H1 (cell line): ENCODE measurements around the gene LRRC72. TPM values are rescaled to one million over a fixed set of nuclear protein-coding genes. Genes with fewer than 3 reads are reported as not detected.
"Not testable (repeated sequence)": the region's sequence is repeated elsewhere in the genome, so short reads cannot be mapped to it uniquely, and the experiment has no call there.

Source experiments
- CTCF ChIA-PET: fragments of 300-600 bp; sonication (Branson Sonifier 250); formaldehyde crosslinking; loops from one replicate; lab custom pipeline; 2021; ENCODE audit not compliant: partially characterized antibody; lab: Charles Lee
- POLR2A ChIA-PET: fragments of 300-600 bp; sonication (Branson Sonifier 250); formaldehyde crosslinking; loops from one replicate; lab custom pipeline; 2021; ENCODE audit warnings: inconsistent platforms; ENCODE audit not compliant: partially characterized antibody; lab: Charles Lee
- DNase-seq, 2 experiments: peaks; one replicate each; pipeline versions ENCODE4 v3.0.0 to v3.0.0-alpha.2; 2010 to 2022; ENCODE audit warnings: low spot score in 2 of 2, low read depth in 1 of 2, mixed read lengths in 1 of 2
- FAIRE-seq: peaks from 2 replicates; lab custom pipeline; 2011; peaks lifted over from hg19 to GRCh38; lab: Jason Lieb, UNC
- H2AFZ ChIP-seq: 2 replicates; pipeline ENCODE4 v1.8.1; 2012; ENCODE audit warnings: low read length, inconsistent platforms
- H2AK5ac ChIP-seq: 2 replicates; pipeline ENCODE4 v1.6.1; 2013; ENCODE audit warnings: low read depth, low read length
- H2BK120ac ChIP-seq: replicated peaks from 2 replicates; pipeline ENCODE3; 2013; ENCODE audit warnings: low read depth, low read length, inconsistent platforms
- H2BK12ac ChIP-seq: 2 replicates; pipeline ENCODE4 v1.6.1; 2013; ENCODE audit warnings: low read depth, low read length
- H2BK15ac ChIP-seq: 2 replicates; pipeline ENCODE4 v1.6.1; 2013; ENCODE audit warnings: low read length
- H2BK20ac ChIP-seq: 2 replicates; pipeline ENCODE4 v1.6.1; 2013; ENCODE audit warnings: low read length
- H2BK5ac ChIP-seq: 2 replicates; pipeline ENCODE4 v1.6.1; 2013; ENCODE audit warnings: low read depth, low read length
- H3K14ac ChIP-seq: 2 replicates; pipeline ENCODE4 v1.6.1; 2013; ENCODE audit warnings: inconsistent platforms; ENCODE audit not compliant: insufficient read length
- H3K18ac ChIP-seq: 2 replicates; pipeline ENCODE4 v1.6.1; 2013; ENCODE audit warnings: low read length; ENCODE audit errors: extremely low read depth
- H3K23ac ChIP-seq: 2 replicates; pipeline ENCODE4 v1.6.1; 2013; ENCODE audit warnings: inconsistent platforms; ENCODE audit not compliant: insufficient read length
- H3K23me2 ChIP-seq: 2 replicates; pipeline ENCODE4 v1.6.1; 2013; ENCODE audit warnings: low read depth, low read length
- H3K27ac ChIP-seq: 2 replicates; pipeline ENCODE4 v1.6.1; 2011; ENCODE audit warnings: low read depth, low read length, inconsistent platforms
- H3K27me3 ChIP-seq, 4 experiments: replicated peaks in 1 of 4; 1 replicate in 1 of 4; 2 replicates in 3 of 4; pipeline versions ENCODE4 v1.6.1 to v1.8.1; 2011 to 2013; ENCODE audit warnings: low read length in 3 of 4, mild to moderate bottlenecking in 3 of 4, inconsistent platforms in 2 of 4, mixed read lengths in 2 of 4, moderate library complexity in 1 of 4; ENCODE audit not compliant: control insufficient read depth in 3 of 4, insufficient read depth in 3 of 4; ENCODE audit errors: extremely low read depth in 1 of 4
- H3K36me3 ChIP-seq, 4 experiments: 2 replicates each; pipeline versions ENCODE4 v1.6.1 to v1.8.1; 2011 to 2013; ENCODE audit warnings: mild to moderate bottlenecking in 4 of 4, low read length in 3 of 4, moderate library complexity in 2 of 4, control low read depth in 1 of 4, inconsistent platforms in 1 of 4; ENCODE audit not compliant: insufficient read depth in 4 of 4, control insufficient read depth in 2 of 4
- H3K4ac ChIP-seq: replicated peaks from 2 replicates; pipeline ENCODE3; 2013; ENCODE audit warnings: low read length, low read depth, mixed read lengths, inconsistent platforms; ENCODE audit not compliant: insufficient read length
- H3K4me1 ChIP-seq, 4 experiments: replicated peaks in 1 of 4; 1 replicate in 1 of 4; 2 replicates in 3 of 4; pipeline versions ENCODE4 v1.6.1 to v1.8.1; 2011 to 2013; ENCODE audit warnings: low read length in 3 of 4, inconsistent platforms in 2 of 4, mixed read lengths in 1 of 4; ENCODE audit not compliant: insufficient read depth in 4 of 4, control insufficient read depth in 3 of 4
- H3K4me2 ChIP-seq, 2 experiments: 2 replicates each; pipeline versions ENCODE4 v1.6.1 to v1.8.1; 2011 to 2013; ENCODE audit warnings: low read depth in 2 of 2, low read length in 2 of 2, control low read depth in 1 of 2, inconsistent platforms in 1 of 2, mild to moderate bottlenecking in 1 of 2; ENCODE audit not compliant: insufficient read depth in 1 of 2
- H3K4me3 ChIP-seq, 4 experiments: fragments of 200-600, 300-600 bp in 1 of 4; sonication (generic), shearing (Covaris generic), sonication (Bioruptor Twin) in 1 of 4; 2 replicates each; pipeline versions ENCODE4 v1.5.1 to v1.8.1; 2011 to 2016; ENCODE audit warnings: low read length in 4 of 4, low read depth in 3 of 4, control low read depth in 2 of 4, inconsistent platforms in 2 of 4, mild to moderate bottlenecking in 2 of 4, mixed read lengths in 1 of 4, moderate library complexity in 1 of 4; ENCODE audit not compliant: insufficient read depth in 2 of 4; ENCODE audit errors: extremely low read depth in 1 of 4
- H3K56ac ChIP-seq: replicated peaks from 2 replicates; pipeline ENCODE3; 2013; ENCODE audit warnings: low read depth, mild to moderate bottlenecking, mixed read lengths, low read length, inconsistent platforms; ENCODE audit not compliant: insufficient read length
- H3K79me1 ChIP-seq: 2 replicates; pipeline ENCODE4 v1.6.1; 2013; ENCODE audit warnings: low read depth, low read length, control low read depth
- H3K79me2 ChIP-seq, 2 experiments: 2 replicates each; pipeline versions ENCODE4 v1.6.1 to v1.8.1; 2012 to 2013; ENCODE audit warnings: low read length in 2 of 2, mild to moderate bottlenecking in 2 of 2, inconsistent platforms in 1 of 2; ENCODE audit not compliant: insufficient read depth in 2 of 2, control insufficient read depth in 1 of 2
- H3K9ac ChIP-seq, 4 experiments: replicated peaks in 1 of 4; 1 replicate in 1 of 4; 2 replicates in 3 of 4; pipeline versions ENCODE4 v1.6.1 to v1.8.1; 2011 to 2013; ENCODE audit warnings: low read depth in 3 of 4, low read length in 3 of 4, control low read depth in 2 of 4, mild to moderate bottlenecking in 2 of 4, moderate library complexity in 2 of 4, inconsistent platforms in 1 of 4; ENCODE audit errors: extremely low read depth in 1 of 4
- H3K9me3 ChIP-seq, 2 experiments: 2 replicates each; pipeline versions ENCODE4 v1.6.1 to v1.8.1; 2012 to 2013; ENCODE audit warnings: mild to moderate bottlenecking in 2 of 2, moderate library complexity in 2 of 2, control low read depth in 1 of 2, inconsistent platforms in 1 of 2, low read depth in 1 of 2, low read length in 1 of 2, mixed read lengths in 1 of 2; ENCODE audit not compliant: insufficient read depth in 2 of 2
- H4K20me1 ChIP-seq, 2 experiments: replicated peaks in 1 of 2; 2 replicates each; pipeline versions ENCODE3 to v1.8.1; 2011 to 2013; ENCODE audit warnings: inconsistent platforms in 2 of 2, low read length in 2 of 2, mild to moderate bottlenecking in 1 of 2; ENCODE audit not compliant: insufficient read depth in 2 of 2, control insufficient read depth in 1 of 2
- H4K5ac ChIP-seq: 2 replicates; pipeline ENCODE4 v1.6.1; 2013; ENCODE audit warnings: low read length, low read depth, mixed read lengths, inconsistent platforms; ENCODE audit not compliant: insufficient read length
- H4K8ac ChIP-seq: 2 replicates; pipeline ENCODE4 v1.8.0; 2013; ENCODE audit warnings: mild to moderate bottlenecking, moderate library complexity, low read length, inconsistent platforms; ENCODE audit not compliant: insufficient read depth; ENCODE audit errors: extremely low read depth
- H4K91ac ChIP-seq: replicated peaks from 2 replicates; pipeline ENCODE3; 2013; ENCODE audit warnings: low read length, mixed read lengths, inconsistent platforms; ENCODE audit not compliant: insufficient read length
- GTF2F1 ChIP-seq: IDR thresholded peaks from 2 replicates; pipeline ENCODE4 v1.6.1; 2012; ENCODE audit warnings: low read depth, low read length, improper control_type of control experiment, borderline replicate concordance
- WGBS, 2 experiments: shearing (Covaris generic) in 1 of 2; methylation state at CpG; one replicate each; pipeline versions ENCODE4 v1.1.6 to v1.1.7; 2013 to 2015; ENCODE audit warnings: low lambda C conversion rate in 2 of 2, mixed read lengths in 2 of 2, inconsistent platforms in 1 of 2, low coverage in 1 of 2, missing lambda C conversion rate in 1 of 2; ENCODE audit not compliant: insufficient replicate concordance in 2 of 2, insufficient coverage in 1 of 2, insufficient read length in 1 of 2; ENCODE audit errors: extremely low coverage in 1 of 2, missing lambda C conversion rate in 1 of 2; 5-methylcytosine and 5-hydroxymethylcytosine counted together
- polyA plus RNA-seq, 7 experiments: library from polyadenylated mRNA; depleted of rRNA in 3 of 7; stranded (reverse) in 5 of 7; unstranded in 2 of 7; fragments of >200 nt in 5 of 7; fragments of 200-250 nt in 2 of 7; gene quantifications; 1 replicate in 5 of 7; 2 replicates in 1 of 7; 4 replicates in 1 of 7; pipeline versions ENCODE4 v1.2.1 to v1.2.3, GENCODE V29; 2011 to 2013; ENCODE audit warnings: missing spikeins in 2 of 7, mixed read lengths in 2 of 7
- total RNA-seq: library from RNA; stranded (reverse); fragmentation: NEBNext Ultra II Directional; extraction: Animal tissue kit (Norgen Biotek cat#: 25700); gene quantifications from 2 replicates; pipeline ENCODE4 v1.2.1, GENCODE V29; 2021

LRRC72 gene
- total and polyA plus RNA-seq, 2 of the 8 experiments (the other 6 are each of a cell fraction or from before 2014, with no cell fraction given) = not detected

DNA sequence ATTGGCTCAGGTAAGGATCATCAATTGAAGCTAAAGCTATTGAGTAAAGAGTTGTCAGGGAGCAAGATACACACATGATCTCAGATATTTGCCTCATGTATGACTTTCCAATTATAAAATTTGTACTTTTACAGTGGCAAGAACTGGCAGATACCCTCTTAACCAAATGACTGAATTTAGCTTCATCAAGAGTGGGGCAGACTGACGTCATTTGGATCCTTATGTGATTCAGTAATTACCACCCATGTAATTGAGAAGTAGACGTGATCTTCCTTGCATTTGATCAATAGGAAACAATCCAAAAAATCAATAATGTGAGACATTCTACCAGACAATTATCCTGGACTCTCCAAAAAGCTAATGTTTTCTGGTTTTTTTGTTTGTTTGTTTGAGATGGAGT lies 8.9 kb downstream of the LRRC72 start:
- H2BK20ac ChIP-seq = no peak overlapping the region
- no peak overlapping the region for H2BK120ac ChIP-seq
- CTCF ChIA-PET = interaction anchor here (1.1 kb wide), 1 partner anchor 11 kb away, joined by 4 read pairs; no protein-coding TSS in a partner anchor
- no peak overlapping the region for H4K8ac ChIP-seq
- no peak for TF ChIP-seq GTF2F1
- H4K5ac ChIP-seq = no peak overlapping the region
- H3K56ac ChIP-seq = no peak overlapping the region
- DNase-seq (no peak), FAIRE-seq (no peak)
- H3K18ac ChIP-seq = no peak overlapping the region
- no peaks in the 10 kb centered on the region for H3K9me3 ChIP-seq
- H2AK5ac ChIP-seq = no peak overlapping the region
- no peak overlapping the region for H3K4ac ChIP-seq
- no peak overlapping the region for H3K14ac ChIP-seq
- H4K20me1 ChIP-seq = no peaks in the 10 kb centered on the region
- no peak overlapping the region for H2BK5ac ChIP-seq
- POLR2A ChIA-PET = no interaction called here
- H3K23ac ChIP-seq = no peak overlapping the region
- 89% methylated on average over 2 of the region's 2 CpGs; no CpG with 5 or more reads in 1 of the 2 experiments for WGBS, 2 experiments
- no peaks in the 10 kb centered on the region for H3K36me3 ChIP-seq
- no peak overlapping the region for H2AFZ ChIP-seq
- H3K23me2 ChIP-seq = no peaks in the 10 kb centered on the region
- no peak overlapping the region for H3K27ac ChIP-seq
- H3K27me3 ChIP-seq = no peaks in the 10 kb centered on the region
- no peak overlapping the region for H3K4me2 ChIP-seq
- no peak overlapping the region for H4K91ac ChIP-seq
- H3K4me3 ChIP-seq = no peak overlapping the region
- H2BK15ac ChIP-seq = no peak overlapping the region
- H2BK12ac ChIP-seq = no peak overlapping the region
- H3K79me1 ChIP-seq = no peaks in the 10 kb centered on the region
- H3K79me2 ChIP-seq = no peaks in the 10 kb centered on the region
- no peaks in the 10 kb centered on the region for H3K4me1 ChIP-seq
- no peak overlapping the region for H3K9ac ChIP-seq

- H3K4me3 ChIP-seq, FAIRE-seq, H3K79me1 ChIP-seq, H4K8ac ChIP-seq, H2AFZ ChIP-seq, H3K14ac ChIP-seq, H3K4ac ChIP-seq, H2BK12ac ChIP-seq, H3K27me3 ChIP-seq, H3K79me2 ChIP-seq, H3K27ac ChIP-seq, H3K4me2 ChIP-seq, H4K20me1 ChIP-seq, H3K36me3 ChIP-seq, POLR2A ChIA-PET, H2BK5ac ChIP-seq, H3K56ac ChIP-seq, H2BK15ac ChIP-seq, H4K91ac ChIP-seq, H2BK120ac ChIP-seq, H4K5ac ChIP-seq, H2BK20ac ChIP-seq, H3K18ac ChIP-seq, H3K9ac ChIP-seq, H3K9me3 ChIP-seq, H2AK5ac ChIP-seq, H3K23me2 ChIP-seq, DNase-seq, H3K23ac ChIP-seq, H3K4me1 ChIP-seq: not testable (repeated sequence)
- CTCF ChIA-PET = interaction anchor here (0.6 to 1.4 kb wide), 5 partner anchors 14 to 108 kb away, joined by 3 to 6 read pairs (median 4); no protein-coding TSS in a partner anchor
- WGBS, 2 experiments = 97% methylated on average over 2 of the region's 2 CpGs; no CpG with 5 or more reads in 1 of the 2 experiments
Measured at GRCh38 chr7:16540559-16540958, 13.9 kb downstream of the LRRC72 start.
